HG02884 (cell line): ENCODE results near the gene SPATA16.
"Not testable (repeated sequence)": the region's sequence is repeated elsewhere in the genome, so short reads cannot be mapped to it uniquely, and the experiment has no call there.

Experiments used
- ATAC-seq: cut with Tn5 transposase; IDR thresholded peaks from one replicate; pipeline ENCODE4 v1.9.1; 2021; ENCODE audit warnings: mild to moderate bottlenecking, moderate library complexity; ENCODE audit not compliant: unreplicated experiment

Gene SPATA16

DNA sequence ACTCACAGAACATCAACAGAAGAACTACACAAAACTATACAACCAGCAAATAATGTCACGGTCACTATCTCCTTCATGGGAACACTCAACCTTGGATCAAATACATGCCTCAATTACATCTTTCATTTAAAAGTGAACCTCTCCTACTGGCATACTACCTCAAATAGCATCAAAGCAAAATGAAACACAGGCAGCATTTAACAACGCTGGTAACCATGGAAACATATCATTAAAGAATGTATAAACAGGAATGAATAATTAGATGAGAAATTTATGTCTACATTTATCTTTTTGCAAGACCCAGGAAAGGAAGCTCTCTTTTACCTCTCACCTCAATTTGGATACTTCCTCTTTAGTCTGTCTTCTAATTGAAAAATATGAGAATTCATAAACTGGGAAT, 172.4 kb downstream of the SPATA16 start:
- no peak for ATAC-seq

DNA sequence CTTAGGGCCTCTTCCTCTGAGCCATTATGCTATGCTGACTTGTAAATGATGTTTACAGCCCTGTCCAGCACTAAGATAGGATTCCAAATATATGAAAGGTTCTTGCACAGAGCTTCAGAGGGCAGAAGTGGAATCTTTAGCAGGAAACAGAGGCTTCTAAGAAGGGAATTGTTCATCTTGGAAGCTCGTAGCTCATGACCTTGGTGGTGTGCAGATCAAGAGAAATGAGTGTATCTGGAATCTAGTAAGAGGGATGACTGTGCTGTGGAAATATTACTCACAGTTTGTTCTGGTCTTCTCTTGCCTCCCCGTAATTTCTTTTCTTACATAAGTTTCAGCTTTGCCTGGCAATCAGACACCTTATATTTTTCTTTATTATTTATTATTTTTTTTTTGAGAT, 175.8 kb downstream of the SPATA16 start:
- ATAC-seq, result no peak

DNA sequence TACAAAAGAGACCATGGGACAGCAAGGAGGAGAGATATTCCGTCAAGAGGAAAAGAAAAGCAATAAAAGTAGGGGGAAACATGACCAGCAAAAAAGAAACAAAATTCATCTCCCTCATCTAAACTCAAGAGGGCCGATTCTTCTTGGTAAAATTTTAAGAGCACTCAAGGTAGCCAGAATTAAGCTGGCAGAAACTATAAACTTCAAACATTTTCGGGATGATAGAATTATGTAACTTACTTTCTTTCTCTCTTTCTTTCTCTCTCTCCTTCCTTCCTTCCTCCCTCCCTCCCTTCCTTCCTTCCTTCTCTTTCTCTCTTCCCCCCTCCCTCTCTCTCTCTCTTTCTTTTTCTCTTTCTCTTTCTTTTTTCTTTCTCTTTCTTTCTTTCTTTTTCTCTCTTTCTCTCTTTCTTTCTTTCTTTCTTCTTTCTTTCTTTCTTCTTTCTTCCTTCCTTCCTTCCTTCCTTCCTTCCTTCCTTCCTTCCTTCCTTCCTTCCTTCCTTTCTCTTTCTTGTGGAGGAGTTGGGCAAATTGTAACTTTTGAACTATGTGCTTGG, 180.3 kb downstream of the SPATA16 start:
- ATAC-seq, result not testable (repeated sequence)

DNA sequence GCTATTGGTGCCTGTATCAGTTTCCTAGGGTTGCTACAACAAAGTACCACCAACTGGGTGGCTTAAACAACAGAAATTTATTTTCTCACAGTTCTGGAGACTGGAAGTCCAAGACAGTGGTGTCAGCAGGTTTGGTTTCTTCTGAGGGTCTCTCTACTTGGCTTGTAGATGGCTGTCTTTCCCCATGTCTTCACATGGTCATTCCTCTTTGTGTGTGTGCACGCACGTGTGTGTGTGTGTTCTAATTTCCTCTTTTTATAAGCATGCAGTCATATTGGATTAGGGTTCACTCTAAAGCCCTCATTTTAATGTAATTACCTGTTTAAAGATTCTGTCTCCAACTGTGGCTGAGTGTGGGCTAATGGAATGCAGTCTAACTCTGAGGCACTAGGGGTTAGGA, 182.5 kb downstream of the SPATA16 start:
- ATAC-seq, result no peak

DNA sequence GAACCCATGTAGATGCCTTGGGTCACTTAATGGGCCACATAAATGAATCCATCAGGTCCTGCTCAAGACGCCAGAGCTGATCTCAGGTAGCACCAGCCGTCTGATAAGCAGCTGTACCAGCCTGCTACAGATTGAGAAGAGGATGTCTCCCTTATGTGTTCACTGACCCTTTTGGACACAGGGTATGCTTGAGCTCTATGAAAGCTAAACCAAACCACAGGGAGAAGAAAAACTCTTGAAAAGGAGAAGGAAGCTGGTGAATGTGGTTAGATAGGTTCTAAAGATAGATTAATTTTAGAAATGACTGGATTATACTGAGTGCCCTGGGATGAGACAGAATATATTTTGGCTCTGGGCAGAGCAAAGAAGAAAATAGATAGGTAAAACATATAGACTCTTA, 187.5 kb downstream of the SPATA16 start:
- ATAC-seq, result no peak

DNA sequence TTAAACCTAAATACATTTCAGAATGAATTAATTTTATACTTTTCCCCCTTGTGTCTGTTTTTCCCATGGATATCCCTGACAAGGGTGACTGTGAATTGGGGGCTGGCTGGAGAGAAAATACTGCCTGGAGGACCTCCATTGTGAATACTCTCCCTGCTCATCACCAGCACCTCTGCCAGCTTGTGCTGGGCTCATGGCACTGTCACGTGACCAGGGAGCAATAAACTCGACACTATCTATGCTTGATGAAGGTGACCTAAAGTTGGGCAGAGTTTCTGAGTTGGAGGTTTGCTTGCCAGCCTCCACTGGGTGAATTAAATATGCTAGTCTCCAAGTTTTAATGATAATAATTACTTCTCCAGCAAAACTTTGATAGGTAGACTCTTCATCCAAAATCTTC, 189.5 kb downstream of the SPATA16 start:
- no peak for ATAC-seq

DNA sequence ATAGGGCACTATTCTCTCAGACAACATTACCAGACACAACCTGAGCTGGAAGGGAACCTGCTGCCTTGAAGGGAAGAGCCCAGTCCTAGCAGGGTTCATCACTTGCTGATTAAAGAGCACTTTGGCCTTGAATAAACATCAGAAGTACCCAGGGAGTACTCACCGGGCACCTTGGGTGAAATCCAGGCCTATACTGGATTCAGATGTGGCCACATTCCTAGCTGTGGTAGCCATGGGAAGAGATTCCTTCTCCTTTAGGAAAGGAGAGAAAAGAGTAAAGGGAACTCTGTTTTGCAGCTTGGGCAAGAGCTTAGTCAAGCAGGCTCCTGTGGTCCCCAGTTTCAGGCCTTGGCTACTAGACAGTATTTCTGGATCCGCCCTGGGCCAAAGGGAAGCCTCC, 195.0 kb downstream of the SPATA16 start:
- ATAC-seq, result no peak

DNA sequence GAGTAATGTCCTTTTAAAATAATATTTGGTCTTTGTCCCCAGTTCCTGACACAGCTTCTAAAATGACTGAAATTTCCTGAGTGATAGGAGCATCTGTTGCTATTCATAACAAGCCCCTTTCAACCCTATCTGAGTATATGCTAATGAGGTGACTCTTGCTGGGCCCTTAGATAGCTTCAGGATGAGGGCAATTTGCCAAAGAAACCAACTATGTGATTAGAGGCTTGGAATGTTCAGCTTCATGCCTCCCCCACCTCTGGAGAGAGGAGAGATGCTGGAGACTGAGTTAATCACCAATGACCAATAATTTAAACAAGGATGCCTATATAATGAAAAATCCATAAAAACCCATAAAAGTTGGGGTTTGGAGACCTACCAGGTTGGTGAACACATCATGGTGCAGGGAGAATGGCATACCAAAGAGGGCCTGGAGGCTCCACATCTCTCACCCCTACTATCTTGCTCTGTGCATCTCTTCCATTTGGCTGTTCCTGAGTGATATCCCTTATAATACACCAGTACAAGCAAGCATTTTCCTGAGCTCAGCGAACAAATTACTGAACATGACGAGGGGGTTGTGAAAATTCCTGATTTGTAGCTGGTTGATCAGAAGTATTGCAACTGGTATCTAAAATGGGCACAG, 201.3 kb downstream of the SPATA16 start:
- no peak for ATAC-seq

DNA sequence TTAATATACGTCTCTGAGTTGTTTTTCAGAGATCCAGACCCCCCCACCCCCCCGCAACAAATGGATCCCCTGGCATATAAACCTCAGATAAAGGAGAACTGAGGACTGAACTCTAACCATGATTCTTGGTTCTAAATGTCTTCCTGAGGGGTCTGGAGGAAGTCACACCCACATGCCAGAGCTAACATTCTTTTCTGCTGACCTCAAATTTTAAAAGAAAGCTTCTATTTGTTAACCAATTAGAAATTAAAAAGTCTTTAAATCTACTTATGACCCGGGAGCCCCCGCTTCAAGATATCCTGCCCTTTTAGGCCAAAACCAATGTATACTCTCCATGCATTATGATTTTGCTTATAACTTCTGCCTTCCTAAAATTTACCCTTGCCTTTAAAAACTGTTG, 202.2 kb downstream of the SPATA16 start:
- no peak for ATAC-seq

DNA sequence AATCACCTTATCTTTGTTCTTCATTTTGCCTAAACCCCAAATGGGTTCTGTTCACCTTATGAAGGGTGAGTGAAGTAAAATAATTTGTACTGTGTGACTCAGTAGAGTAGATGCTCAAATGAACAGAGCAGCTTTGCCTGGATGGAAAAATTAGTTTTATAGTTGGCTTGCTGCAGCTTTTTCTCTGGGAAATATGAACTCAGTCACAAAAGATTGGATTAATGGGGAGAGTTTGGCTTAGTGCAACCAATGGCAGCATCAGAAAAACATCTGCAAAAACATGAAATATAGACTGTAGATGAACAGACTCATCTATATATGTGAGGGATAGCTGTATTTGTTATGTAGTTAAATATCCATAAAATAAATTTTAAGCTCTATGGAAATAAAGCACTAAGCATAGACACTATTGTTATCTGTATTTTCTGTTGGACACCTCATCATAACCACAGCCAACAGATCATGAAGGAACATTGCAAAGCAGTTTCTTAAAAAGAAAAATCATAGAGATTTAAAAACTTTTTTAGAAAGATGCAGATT, 209.2 kb downstream of the SPATA16 start:
- no peak for ATAC-seq

DNA sequence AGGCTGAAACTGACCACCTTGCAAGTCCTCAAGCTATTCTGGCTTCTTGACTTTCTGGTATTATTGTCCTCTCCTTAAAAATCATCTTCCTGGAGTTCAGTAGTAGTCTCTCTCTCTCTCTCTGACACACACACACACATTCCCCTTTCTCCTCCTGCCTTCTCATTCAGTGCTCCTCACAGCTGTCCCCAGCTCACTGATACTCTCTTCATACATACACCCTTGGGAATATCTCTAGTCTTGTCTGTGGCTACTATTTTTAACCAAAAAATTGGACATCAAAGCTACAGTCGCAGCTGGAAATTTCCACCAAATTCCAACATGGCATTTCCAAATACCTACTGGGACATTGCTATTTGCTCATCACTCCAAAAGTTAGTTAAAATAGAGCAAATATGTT, 211.6 kb downstream of the SPATA16 start:
- no peak for ATAC-seq

DNA sequence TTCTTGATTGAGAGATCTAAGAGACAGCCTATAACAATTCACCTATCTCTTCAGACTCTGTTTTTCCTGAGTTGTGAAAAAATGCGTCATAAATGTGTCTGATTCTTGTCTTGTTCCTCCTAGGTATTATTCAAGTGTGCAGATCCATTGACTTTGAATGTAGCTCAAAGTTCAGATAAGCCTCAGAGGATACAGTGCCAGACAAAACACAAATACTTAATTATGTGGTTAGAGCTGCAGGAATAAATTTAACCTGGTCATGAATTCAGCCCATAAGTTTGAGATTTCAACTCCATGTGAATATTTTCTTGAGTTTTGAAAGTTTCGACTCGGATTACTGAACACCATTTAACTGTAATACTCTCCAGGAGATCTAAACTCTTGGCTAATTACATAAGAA, 216.5 kb downstream of the SPATA16 start:
- ATAC-seq, result no peak

DNA sequence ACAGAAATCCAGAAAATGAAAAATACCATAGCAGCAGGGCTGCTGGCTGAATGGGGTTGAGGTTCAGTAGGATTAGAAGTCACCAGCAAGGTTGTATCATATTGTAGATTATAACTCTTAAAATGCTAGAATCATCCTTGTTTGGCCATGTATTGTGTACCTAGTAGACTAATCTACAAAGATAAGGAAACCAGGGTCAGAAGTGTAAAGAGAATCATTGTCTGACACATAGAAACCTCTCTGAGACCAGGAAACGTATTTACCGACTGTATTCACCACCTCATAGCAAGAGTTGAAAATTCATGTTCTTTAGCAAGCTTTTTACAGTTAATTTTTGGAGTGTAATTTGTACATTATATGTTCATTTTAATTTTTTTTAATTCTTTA, 221.7 kb downstream of the SPATA16 start:
- ATAC-seq, result no peak

DNA sequence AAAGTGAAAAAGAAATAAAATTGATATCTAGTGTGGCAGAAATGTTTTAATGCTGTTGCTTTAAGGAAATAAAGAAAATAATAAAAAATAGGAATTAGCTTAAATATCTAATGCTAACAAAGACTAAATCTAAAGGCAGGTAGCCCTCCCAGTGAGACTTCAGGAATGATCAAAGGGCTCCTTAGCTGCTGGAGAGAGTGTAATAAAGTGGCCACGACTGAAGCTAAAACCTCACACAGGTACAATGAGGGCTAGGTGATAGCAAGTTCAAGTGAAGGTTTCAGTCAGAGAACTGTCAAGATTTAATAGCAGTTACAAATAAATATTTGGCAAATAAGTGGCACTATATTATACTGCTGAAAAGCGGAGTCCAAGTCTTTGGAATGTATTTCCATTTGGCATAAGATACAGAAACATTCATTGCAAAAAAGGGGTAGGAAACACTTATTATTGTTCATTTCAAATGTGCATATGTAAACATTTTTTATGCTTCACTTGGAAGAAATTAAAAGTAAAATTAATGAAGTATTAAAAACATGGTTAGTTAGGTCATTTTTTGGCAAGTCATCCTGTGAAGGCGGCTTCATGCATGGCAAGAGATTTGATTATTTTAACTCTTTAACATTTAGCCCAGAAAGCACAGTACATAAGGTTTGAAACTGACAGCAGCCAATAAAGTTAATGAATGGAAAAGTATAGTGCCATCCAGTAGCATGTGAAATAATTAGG, 222.3 kb downstream of the SPATA16 start:
- no peak for ATAC-seq

DNA sequence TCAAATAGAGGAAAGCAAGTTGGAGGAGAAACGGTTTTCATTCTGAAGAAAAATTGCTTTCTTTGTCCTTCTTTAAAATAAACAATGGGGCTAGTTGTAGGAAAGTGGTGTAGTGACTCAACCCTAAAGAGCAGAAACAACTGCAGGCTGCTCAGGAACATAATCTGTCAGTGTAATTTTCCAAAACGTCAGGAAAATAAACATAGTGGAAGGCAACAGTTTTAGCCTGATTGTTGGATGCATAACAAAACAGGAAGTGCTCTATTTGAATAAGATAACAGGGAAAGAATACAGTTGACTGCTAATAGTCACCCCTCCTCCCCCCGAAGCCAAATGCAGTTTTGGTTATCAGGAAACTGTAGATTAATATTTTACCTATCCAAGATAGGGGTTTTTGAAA, 222.9 kb downstream of the SPATA16 start:
- no peak for ATAC-seq

DNA sequence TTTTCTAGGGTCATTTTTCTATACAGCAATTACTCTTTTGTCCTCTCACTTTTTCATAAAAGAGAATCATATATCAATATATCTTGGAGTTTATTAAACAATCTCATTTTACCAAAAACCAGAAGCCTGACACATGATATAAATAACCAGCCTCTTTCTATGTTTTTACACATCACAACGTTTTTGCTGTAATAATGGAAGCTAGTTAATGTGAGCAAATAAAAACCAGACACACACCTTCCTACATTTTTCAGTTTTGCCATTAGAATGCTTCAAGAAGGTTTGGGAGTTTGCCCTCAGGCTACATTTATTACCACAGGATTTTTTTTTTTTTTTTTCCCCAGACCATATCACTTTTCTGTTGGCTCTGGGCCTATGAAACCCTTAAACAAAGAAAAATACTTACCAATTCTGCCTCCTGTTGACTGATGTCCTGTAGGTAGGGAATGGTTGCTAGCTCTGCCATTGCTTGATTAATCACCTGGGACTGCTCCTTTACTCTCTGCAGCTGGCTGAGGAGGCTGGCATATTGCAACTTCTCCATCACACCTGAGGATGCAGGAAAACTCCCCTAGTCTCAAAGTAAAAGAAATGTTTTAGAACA, 225.0 kb downstream of the SPATA16 start:
- no peak for ATAC-seq

DNA sequence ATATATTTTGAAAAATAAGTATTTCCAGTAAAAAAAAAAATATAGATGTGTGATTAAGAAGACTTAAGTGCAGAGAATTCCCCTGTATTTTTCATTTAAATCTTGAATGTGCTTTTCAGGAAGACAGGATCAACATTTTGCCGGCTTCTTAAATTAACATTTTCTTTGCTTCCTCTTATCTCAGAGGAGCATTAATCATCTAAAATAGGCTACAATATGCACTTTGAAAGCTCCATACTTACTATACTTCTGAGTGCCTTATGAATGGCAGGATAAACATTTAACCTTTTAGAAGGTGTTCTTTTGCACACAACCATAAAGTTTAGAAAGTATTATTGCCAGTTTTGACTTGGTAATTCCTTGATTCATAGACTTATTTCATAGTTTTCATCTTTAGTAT, 226.2 kb downstream of the SPATA16 start:
- no peak for ATAC-seq

DNA sequence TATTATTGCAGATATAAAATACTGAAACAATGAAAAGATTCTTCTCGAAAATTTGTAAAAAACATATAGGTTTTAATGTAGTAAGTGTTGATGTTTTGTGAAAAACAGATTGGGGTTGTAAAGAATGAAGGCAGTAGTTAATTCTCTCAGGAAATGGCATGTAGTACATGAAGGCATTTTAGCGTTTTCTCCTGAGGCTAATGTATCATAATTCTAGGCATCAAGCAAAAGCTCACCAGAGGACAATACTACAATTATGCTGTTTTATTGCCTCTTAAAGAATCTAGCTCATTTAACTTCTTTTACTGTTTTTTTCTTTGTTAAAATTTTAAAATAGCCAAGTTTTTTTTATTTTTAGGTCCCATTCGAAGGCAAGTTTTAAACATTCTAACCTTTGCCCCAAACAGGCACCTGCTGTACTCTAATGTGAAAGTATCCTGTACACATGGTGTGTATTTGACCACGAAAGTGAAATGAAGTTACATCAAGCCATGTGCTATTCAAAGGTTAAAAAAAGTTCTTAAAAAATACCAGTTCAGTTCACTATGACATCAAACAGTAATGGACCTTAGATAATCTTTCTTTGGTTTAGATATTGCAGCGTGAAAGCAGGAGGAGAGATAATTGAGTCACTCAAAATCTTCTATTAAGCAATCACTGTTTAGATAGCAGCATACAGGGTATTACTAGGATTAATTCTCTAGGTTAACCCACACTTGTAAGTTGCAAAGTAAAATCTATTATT, 227.0 kb downstream of the SPATA16 start:
- ATAC-seq, result no peak

DNA sequence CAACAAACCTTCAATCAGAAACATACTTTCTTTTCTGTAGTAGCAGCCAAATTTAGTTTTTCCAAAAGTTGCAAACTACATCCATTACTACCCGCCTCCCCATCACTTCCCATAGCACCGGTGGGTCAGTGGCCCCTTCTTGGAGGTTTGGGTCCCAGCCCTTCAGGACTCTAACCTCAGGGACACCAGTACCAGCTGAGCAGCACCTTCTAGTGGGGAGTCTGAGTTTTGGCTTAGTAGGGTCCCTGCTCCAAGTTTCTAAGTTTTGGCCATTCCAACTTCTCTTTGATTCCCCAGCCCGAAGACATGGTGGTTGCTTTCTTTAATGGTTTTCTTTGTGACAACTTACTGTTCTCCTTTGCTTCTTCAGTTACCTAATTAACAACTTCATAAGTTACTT, 229.9 kb downstream of the SPATA16 start:
- no peak for ATAC-seq

DNA sequence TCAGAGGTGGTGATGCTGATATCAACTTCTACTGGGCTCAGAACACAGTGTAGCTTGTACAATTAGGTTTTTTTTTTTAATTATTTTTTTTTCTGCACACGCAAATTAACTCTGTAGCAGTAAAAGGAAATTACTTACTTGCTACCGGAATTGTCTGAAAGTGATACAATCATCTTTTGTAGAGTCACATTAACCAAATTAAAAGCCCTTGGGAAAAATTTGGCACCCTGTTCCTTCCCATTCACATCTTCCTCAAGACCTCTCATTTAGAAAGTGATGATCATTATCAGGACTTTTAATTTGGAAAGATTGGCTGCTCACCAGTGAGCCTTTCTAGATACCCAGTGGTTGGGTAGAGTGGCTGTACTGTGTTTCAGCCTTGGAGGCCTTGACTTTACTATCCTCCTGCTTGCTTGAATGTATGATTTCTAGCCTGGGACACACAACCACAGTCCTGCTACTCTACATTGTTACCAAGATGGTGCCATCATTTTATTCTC, 232.2 kb downstream of the SPATA16 start:
- ATAC-seq, result no peak

DNA sequence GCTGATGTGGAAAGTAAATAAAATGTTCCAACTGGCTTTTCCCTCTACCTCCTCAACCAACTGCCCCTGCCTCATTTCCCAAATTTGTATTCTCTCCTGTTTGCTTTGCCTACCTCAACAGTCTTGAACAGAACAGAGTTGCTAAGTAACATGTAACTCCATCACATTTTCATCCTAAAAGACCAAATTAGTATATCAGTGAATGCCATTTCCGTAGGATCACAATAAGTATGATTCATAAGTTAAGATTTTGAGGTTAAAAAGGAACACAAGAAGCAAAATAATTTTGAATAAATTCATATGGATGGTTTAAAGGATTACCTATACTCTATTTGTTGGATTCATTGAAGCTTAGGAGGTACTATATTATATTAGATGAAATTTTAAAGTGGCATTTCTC, 235.6 kb downstream of the SPATA16 start:
- no peak for ATAC-seq
